ENCODE measurements around the gene ADAP1.
"Not testable (repeated sequence)": the region's sequence is repeated elsewhere in the genome, so short reads cannot be mapped to it uniquely, and the experiment has no call there.

Gene ADAP1

DNA sequence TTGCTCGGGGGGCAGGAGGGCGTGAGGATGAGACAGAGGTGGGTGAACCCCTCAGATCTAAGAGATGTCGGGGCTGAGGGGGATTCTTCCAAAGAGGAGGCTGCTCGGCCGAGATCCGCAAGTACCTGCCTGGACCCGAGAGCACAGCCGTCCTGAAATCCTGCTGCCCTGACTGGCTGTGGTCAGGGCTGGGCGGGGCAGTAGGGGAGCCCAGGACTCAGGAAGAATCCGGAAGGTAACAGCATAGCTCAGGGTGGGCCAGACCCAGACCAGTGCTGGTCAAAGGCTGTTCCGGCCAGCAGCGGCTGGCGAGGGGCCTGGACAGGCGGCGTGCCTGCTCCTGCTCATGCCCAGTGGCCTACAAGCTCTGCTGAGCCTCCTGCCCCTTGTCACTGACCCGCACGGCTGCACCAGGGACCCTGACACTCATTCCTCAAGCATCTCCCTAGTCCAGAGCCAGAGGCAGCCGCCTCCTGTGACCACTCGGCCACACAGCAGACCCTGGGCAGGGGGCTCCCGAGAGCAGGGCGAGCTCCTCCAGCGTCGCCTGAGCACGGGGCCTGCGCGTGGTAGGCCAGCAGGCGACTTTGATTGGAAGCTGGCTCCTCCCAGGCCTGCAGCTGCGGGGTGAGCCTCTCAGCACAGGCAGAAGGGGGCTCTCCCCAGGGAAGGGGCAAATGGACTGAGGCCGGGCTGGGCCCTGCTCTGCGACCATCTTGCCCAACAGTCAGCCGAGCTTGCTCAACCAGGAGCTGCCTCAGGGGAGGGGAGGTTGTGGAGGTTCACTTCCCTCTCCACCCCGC lies 3.1 kb upstream of the ADAP1 start:
- no peak for DNase-seq

DNA sequence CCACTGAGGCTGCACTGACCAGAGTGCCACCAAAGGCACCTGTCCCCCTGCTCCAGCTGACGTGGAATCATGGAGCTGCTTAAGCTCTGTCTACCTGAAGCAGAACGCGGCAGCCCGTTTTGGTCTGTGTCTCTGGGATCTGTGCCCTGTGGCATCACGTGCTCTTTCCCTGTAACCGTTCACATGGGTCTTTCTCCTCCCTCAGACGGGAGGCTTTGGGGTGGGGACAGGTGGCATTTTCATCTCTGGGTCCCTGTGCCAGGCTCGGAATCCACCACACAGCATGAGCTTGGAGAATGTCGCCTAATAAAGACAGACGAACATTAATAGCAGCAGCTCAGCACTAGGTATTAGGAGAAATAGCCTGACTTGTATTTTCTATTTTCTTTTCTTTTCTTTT lies 1.6 kb upstream of the ADAP1 start:
- no peak for DNase-seq

DNA sequence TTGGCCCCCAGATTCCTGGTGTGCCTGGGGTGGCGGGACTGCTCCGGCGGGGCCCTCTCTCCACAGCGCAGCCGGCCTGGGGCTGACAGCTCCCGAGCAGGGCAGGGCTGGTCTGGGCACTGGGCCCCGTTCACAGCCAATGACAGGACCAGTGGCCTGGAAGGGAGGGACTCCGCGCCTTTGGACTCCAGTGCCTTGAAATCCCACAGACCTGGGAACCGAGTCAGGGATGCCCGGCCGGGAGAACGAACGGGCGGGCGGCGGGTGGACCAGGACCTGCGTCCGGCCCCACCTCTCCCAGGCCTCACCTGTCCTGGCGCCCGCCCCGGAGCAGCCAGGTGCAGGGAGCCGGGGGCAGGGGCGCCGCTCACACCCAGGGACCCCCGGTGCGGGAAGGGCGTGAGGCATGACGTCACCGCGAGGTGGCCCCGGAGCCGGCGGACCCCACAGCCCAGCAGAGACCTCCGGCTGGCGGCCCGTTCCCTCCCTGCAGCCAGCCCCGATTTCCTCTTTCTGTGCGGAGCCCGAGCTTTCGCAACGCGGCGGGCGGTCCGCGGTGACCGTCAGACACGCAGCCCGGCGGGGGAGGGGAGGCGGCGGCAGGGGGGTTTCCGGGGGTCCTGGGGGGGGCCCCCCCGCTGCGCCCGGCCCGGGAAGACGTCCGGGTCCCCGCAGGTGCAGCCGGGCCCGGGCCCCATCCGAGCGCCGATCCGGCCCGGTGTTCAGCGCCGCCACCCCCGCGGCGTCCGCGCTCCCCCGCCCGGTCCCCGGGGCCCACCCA lies 743 bp downstream of the ADAP1 start:
- DNase-seq, result no peak

DNA sequence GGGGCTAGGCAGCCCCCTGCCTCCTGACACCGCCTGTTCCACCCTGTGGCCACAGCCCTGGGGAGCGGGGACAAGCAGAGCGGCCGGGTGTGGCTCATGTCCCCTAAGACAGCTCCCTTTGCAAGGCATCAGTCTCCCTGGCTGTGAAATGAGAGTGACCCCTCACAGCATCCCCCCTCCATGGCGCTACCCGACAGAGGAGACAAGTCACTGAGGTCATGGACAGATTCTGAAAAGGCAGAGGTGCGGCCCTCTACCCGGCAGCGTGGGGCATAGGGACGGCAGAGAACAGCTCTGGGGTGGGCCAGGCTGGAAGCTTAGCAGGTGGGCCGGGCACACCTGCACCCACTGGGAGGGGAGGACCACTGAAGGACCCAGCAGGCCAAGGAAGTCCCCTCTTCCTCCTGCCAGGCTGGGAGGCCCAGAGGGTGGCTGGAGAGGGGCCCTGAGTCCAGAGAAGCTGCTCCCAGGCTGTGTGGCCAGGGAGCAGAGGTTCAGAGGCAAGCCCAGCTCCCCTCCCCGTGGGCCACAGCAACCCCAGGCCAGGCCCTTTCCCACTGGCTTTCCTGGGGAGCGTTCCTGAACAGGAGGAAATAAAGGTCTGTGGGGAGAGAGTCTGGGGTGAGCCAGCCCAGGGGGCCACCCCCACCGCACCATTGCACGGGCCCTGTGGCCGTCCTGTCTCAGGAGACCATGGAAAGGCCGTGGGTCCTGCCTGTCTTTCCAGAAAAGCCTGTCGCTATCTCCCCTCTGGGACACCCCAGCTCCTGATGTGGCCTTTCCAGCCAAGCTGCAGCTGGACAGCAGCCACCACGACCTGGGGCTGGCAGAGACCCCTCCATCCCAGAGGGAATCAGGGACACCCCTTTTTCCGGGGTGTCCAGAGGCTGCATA lies 1.7 kb downstream of the ADAP1 start:
- DNase-seq, result no peak

DNA sequence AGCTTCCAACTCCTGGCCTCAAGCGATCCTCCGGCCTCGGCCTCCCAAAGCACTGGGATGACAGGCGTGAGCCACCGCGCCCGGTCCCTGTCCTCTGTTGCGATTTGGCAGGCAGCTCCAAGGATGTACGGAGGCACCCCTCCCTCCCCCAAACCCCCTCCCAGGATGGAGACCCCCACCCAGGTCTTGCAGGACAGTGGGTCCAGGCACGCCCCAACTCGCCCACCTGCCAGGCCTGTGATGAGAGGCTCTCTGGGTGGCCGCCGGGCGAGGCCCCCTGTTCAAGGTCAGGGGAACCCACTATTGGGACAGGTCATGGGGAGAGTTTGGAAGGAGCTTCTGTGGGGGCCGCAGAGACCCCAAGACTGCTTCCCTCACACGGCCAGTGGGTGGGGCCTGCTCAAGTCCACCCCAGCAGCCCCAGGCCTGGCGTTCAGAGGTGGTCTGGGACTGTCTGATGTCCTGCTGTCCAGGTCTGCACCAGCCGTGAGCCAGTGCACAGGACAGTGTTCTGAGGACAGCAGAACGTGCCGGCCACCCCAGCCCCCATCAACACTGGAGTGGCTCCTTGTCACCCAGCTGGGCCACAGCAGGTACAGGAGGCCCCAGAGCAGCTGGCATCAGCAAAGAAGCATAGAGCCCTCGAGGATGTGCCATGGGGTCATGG lies 2.5 kb downstream of the ADAP1 start:
- no peak for DNase-seq

DNA sequence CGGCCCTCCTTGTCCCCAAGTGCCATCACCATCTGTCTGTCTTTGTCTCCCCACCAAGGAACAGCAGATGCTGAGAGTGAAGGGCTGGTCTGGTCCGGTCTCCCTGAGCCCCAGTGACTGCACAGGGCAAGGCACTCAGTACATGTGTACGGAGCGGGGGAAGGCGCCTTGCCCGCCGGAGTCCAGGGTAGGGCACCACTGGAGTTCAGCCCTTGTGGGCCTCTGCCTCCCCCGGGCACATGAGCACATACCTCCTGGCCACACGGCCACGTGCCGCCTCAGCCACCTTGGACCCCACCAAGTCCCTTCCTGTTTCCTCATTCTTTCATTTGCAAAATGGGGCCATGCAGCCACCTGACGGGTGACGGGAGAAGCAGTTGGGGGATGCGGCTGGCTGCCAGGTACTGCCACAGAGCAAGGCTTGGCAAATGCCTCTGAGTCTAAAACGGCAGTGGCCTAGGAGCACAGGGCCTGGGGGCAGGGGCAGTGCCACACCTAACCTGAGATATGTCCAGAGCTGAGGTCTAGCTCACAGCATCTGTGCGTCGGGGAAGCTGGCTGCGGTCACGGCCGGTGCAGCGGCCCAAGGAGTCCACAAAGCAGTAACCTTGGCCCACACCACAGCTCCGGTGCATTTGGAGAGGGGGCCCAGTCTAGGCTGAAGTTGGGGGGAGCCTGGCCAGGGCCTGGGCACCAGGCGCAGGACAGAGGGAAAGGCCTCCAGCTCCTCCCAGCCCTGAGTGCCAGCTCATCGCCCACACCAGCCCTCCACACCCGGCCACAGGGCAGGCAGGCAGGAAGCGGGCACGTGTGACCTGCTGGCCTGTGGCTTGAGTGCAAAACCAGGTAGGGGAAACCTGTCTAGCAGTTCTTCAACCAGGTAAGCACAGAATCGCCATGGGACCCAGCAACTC lies 5.2 kb downstream of the ADAP1 start:
- DNase-seq, result no peak

DNA sequence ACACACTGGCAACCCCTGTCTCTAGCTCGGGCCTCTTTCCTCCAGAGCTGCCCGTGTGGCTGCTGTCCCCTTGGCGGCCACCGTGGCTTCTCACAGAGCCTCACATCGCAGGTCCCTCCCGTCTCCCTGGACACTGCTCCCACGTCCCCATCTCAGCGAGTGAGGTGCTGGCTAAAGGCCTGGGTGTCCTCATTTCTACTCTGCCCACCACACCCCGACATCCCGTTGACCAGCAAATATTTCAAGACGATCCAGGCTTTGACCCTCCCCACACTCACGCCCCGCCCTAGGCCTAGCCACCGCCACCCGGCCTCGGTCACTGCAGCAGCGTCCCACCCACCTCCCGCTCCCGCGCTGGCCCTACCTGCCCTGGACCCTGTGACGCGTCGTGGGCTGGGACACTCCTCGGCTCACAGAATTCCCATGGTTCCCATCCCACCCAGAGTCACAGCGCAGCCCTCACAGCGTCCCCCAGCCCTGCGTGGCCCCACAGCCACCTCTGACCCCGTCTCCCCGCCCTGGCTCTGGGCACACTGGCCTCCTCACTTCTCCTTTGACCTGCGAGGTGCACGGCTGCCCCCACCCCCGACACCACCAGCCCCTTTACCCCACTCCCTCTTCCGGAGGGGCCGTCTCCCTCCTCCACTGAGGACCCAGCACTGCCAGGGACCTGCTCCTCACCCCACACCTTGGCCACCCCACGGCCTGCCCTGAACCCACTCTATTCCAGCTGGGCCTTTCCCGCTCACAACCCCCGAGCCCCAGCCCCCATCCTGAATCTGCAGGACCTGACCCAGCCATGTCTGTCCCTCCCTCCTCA lies 6.9 kb downstream of the ADAP1 start:
- no peak for DNase-seq

DNA sequence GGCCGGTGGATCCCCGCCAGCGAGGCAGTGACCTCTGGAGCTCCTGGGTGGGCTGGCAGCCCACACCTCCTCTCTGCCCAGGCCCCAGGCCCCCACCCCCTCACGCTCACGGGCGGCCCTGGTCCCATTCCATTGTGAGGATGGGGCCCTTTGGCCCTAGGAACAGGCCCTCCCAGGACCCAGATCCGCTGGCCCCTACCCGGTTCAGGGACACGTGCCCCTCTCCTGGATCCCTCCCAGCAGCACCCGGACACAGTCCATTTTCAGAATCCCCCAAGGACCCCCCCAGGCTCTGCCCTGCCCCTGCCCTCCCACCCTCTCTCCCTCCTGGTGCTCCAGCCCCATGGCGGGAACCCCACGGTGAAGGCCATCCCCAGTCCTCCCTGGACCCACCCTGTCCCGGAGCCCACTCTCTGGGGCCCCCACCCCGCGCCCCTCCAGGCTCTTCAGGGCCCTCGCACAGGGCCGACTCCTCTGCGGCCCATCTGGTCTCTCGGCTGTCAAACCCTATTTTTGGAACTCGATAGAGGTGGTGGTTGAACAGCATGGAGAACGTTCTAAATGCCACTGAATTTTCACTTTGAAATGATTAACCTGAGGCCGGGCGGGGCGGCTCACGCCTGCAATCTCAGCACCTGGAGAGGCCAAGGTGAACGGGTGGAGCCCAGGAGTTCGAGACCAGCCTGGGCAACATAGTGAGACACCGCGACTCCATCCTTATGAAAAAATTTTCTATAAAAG lies 8.1 kb downstream of the ADAP1 start:
- no peak for DNase-seq

DNA sequence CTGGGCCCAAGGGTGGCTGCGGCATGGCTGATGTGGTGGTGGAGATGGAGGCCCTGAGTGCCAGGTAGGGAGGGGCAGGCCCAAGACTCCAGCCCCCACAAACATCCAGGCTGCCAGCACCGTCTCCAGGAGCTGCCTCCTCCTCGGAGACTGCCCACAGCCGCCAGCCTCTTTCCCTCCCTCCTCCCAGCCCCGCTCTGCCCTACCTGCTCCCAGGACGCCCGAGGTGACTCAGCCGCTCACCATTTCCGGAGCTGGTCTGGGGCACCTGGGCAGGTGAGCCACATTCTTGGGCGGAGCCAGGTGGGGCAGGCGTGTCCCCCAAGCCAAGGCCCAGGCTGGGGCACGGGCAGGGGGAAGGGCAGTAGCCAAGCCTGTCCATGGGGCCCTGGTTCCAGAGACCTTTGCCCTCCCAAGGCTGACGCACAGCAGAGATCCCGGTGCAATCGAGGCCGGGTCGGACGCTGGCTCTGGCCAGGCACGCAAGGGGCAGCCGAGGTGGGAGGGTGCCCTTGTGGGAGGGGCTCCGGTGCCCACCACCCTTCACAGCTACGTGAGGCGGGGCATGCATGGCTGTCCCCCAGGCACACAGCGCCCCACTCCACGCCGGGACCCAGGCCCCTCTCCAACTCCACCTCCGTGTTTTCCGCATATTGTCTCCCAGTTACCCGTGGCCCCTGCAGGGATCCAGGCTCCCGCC lies 8.8 kb downstream of the ADAP1 start:
- no peak for DNase-seq

DNA sequence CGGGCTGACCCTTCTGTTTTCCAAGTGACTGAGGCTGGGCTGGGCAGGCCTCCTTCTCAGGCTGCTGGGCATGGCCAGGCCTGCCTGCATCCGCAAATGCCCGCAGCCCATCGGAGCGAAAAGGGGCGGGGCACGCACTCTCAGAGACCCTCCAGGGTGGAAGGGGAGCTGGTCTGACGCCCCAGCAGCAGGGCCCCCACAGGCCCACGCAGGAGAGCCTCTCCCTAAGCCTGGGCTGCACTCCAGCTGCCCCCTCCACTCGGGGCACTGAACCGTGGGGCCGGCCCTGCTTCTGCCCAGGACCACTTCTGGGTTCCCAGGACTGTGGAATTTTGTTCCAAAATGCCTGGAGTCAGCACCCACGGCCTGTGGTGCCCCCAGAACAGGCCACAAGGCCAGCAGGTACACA lies 9.3 kb downstream of the ADAP1 start:
- no peak for DNase-seq

DNA sequence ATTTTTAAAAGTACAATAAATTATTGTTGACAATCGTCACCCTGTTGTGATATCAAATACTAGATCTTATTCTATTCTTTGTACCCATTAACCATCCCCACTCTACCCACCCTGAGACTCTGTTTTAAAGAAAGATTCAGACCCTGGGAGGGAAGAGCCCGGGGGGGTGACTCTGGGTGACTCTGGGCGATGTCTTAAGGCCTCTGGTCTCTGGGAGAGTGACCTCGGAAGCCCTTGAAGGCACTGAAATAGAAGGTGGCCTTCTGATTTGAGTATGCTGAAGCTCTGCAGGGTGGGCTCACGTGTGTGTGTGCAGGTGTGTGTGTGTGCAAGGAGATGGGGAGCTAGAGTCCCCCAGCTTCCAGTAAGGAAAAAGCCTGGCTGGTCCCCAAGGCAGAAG lies 9.7 kb downstream of the ADAP1 start:
- DNase-seq, result no peak

DNA sequence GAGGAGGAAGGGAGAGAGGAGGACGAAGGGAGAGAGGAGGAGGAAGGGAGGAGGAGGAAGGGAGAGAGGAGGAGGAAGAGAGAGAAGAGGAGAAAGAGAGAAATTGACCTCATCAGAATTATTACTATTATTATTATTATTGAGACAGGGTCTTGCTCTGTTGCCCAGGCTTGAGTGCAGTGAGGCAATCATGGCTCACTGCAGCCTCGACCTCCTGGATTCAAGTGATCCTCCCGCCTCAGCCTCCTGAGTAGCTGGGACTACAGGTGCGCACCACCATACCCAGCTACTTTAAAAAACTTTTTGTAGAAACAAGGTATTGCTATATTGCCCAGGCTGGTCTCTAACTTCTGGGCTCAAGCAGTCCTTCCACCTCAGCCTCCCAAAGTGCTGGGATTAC lies 10.7 kb downstream of the ADAP1 start:
- DNase-seq, result not testable (repeated sequence)

DNA sequence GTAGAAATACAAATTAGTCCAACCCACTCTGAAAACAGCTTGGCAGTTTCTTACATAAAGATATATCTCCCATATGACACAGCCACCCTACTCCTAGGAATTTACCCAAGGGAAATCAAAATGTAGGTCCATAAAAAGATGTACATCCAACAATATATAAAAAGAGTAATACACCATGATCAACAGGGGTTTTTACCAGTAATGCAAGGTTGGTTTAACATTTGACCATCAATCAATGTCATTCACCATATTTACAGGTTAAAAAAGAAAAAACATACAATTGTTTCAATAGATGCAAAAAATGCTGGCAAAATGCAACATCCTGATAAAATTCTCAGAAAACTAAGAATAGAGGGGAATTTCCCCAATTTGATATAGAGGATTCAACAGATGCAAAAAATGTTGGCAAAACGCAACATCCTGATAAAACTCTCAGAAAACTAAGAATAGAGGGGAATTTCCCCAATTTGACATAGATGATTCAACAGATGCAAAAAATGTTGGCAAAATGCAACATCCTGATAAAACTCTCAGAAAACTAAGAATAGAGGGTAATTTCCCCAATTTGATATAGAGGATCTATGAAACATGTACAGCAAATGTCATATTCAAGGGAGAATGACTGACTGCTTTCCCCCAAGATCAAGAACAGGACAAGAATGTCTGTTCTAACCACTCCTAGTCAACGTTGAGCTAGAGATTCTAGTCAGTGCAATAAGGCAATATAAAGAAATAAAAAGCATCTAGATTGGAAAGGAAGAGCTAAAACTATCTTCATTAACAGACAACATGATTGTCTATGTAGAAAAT lies 13.7 kb downstream of the ADAP1 start:
- no peak for DNase-seq

DNA sequence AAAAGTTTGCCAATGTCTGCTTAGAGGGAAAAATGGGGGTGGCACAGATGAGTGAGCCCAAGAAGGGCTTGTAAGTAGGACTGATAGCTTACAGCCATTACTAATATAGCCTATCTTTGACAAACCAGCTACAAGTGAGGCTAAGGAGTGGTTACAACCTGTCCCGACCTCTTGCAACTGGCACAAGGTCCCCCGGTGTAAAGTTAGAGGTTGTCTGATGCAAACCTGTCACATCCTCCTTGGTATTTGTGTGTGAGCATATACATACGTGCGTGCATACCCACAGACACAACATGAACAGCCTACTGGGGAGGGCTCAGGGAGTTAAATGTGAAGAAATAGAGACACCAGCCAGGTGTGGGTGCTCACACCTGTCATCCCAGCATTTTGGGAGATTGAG lies 14.6 kb downstream of the ADAP1 start:
- DNase-seq, result no peak

DNA sequence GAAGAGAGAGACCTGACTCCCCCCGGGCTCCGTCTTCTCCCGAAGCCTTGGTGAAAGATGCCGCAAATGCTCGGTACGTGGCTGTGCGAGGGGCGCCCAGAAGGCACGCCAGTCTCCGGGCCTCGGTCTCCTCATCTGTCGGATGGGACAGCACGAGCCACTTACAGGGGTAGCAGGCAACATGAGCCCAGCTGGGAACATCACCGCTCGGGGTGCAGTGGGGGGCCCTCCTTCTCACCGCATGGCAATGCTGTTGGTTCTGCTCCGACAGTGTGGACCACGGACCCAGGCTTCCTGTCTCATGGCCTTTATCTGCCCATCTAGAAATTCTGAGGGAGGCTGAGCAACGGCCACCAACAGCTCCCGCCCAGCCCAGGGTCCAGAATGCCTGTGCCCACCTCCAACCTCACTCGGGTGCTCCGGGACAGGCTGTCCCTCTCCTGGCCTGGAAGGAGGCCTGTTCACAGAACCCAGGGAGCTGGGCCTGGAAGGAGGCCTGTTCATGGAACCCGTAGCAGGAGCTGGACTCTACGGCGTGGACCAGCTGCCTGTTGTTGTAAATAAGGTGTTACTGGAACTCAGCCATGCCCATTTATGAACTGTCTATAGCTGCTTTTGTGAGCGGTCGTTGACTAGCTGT lies 15.8 kb downstream of the ADAP1 start:
- DNase-seq, result no peak

DNA sequence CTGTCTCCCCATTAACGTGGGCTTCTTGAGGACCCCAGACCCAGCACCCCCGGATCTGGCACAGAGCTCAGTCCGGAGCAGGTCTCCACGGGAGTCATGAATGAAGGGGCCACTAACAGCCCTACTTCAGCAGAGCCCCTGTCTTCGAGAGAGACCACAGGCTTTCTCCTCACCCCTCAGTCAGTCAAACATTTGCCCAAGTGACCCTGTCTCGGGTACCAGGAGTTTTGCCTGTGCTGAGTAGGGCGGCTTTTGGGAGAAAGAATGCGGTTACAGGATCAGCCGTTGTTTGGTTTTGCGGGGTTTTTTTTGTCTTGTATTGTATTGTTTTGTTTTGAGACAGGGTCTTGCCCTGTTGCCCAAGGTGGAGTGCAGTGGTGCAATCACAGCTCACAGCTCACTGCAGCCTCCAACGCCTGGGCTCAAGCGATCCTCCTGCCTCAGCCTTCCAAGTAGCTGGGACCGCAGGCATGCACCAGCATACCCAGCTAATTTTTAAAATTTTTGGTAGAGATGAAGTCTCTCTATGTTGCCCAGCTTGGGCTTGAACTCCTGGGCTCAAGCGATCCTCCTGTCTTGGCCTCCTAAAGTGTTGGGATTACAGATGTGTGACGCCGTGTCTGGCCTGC lies 16.5 kb downstream of the ADAP1 start:
- DNase-seq, result no peak

DNA sequence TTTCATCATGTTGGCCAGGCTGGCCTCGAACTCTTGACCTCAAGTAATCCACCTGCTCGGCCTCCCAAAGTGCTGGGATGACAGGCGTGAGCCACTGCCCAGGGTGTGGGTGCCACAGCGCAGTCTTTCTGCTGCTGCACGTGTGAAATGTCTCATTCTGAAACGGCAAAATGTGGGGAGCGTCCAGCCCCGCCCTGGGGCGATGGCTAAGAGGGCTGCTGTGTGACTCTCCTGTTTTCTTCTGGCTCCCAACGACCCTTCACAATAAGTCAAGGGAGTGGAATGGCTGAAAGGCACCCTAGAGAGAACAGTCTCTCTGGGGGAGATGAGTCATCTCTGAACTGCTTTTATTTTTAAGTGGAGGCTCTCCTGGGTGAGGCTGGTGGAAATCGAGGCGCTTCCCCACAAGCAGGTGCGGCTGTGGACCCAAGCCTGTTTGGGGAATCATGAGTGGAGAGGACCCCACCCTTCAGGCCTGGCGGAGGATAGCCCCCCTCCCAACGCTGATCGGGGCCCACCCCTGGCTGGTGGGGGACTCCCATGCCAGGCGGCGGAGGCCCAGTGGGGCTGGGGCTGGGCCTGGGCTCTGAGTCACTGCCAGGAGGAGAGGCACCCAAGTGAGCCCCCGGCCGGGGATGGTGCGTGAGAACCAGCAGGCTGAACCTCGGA lies 18.0 kb downstream of the ADAP1 start:
- DNase-seq, result no peak

Measured in NCI-H1417 treated with DMSO at 0.1 percent for 48 hours (cell line).